Mesenchymal stem cell (in vitro differentiated cells and primary cell): ENCODE data around the gene BNIP3.

ENCODE experiments used
- DNase-seq: peaks from one replicate; pipeline ENCODE4 v3.0.0-alpha.2; 2013
- H2AFZ ChIP-seq: one replicate; pipeline ENCODE4 v1.6.1; 2013; ENCODE audit warnings: low read depth, mild to moderate bottlenecking, control low read depth, inconsistent platforms, low read length, moderate library complexity
- H2AK5ac ChIP-seq: 2 replicates; pipeline ENCODE4 v1.6.1; 2013; ENCODE audit warnings: low read length, moderate library complexity, mild to moderate bottlenecking, inconsistent platforms; ENCODE audit not compliant: severe bottlenecking
- H2BK120ac ChIP-seq: one replicate; pipeline ENCODE4 v1.6.1; 2013; ENCODE audit warnings: low read depth, mild to moderate bottlenecking, inconsistent platforms, low read length, moderate library complexity
- H2BK12ac ChIP-seq, 2 experiments: one replicate each; pipeline ENCODE4 v1.6.1; 2013; ENCODE audit warnings: inconsistent platforms in 2 of 2, low read length in 2 of 2, mild to moderate bottlenecking in 2 of 2, moderate library complexity in 2 of 2, control low read depth in 1 of 2
- H2BK15ac ChIP-seq: one replicate; pipeline ENCODE4 v1.6.1; 2013; ENCODE audit warnings: mild to moderate bottlenecking, low read depth, inconsistent platforms; ENCODE audit not compliant: poor library complexity, severe bottlenecking
- H2BK5ac ChIP-seq: 2 replicates; pipeline ENCODE4 v1.6.1; 2013; ENCODE audit warnings: low read depth, mild to moderate bottlenecking, low read length, control low read depth, inconsistent platforms; ENCODE audit not compliant: poor library complexity, severe bottlenecking
- H3K14ac ChIP-seq, 2 experiments: one replicate each; pipeline ENCODE4 v1.6.1; 2013; ENCODE audit warnings: inconsistent platforms in 2 of 2, low read length in 2 of 2, control low read depth in 1 of 2, mild to moderate bottlenecking in 1 of 2, moderate library complexity in 1 of 2
- H3K18ac ChIP-seq, 2 experiments: one replicate each; pipeline ENCODE4 v1.6.1; 2013; ENCODE audit warnings: inconsistent platforms in 2 of 2, low read length in 2 of 2, control low read depth in 1 of 2, low read depth in 1 of 2, mild to moderate bottlenecking in 1 of 2
- H3K23ac ChIP-seq, 2 experiments: one replicate each; pipeline ENCODE4 v1.6.1; 2013; ENCODE audit warnings: inconsistent platforms in 2 of 2, low read length in 2 of 2, mild to moderate bottlenecking in 2 of 2, moderate library complexity in 2 of 2, control low read depth in 1 of 2
- H3K27ac ChIP-seq: 2 replicates; pipeline ENCODE4 v1.5.1; 2013; ENCODE audit warnings: mild to moderate bottlenecking, moderate library complexity, low read length, control low read depth, inconsistent platforms; ENCODE audit not compliant: poor library complexity, severe bottlenecking
- H3K27me3 ChIP-seq, 2 experiments: 2 replicates each; pipeline versions ENCODE4 v1.6.1 to v1.7.0; 2013; ENCODE audit warnings: low read length in 2 of 2, mild to moderate bottlenecking in 2 of 2, moderate library complexity in 2 of 2, control low read depth in 1 of 2, inconsistent platforms in 1 of 2; ENCODE audit not compliant: control insufficient read depth in 1 of 2, insufficient read depth in 1 of 2
- H3K36me3 ChIP-seq, 2 experiments: 2 replicates each; pipeline versions ENCODE4 v1.6.1 to v1.7.0; 2013; ENCODE audit warnings: low read length in 2 of 2, control low read depth in 1 of 2, inconsistent platforms in 1 of 2, low read depth in 1 of 2, mild to moderate bottlenecking in 1 of 2; ENCODE audit not compliant: insufficient read depth in 2 of 2, control insufficient read depth in 1 of 2
- H3K4ac ChIP-seq, 2 experiments: one replicate each; pipeline ENCODE4 v1.6.1; 2013; ENCODE audit warnings: inconsistent platforms in 2 of 2, low read length in 2 of 2, mild to moderate bottlenecking in 2 of 2, moderate library complexity in 2 of 2, control low read depth in 1 of 2, low read depth in 1 of 2
- H3K4me1 ChIP-seq: 2 replicates; pipeline ENCODE4 v1.6.1; 2013; ENCODE audit warnings: low read depth, low read length, control low read depth; ENCODE audit not compliant: control insufficient read depth, insufficient read depth
- H3K4me2 ChIP-seq: 2 replicates; pipeline ENCODE4 v1.6.1; 2013; ENCODE audit warnings: low read length, mild to moderate bottlenecking, inconsistent platforms; ENCODE audit not compliant: poor library complexity, severe bottlenecking
- H3K4me3 ChIP-seq, 2 experiments: 2 replicates each; pipeline versions ENCODE4 v1.5.1 to v1.7.0; 2013; ENCODE audit warnings: low read length in 2 of 2, mild to moderate bottlenecking in 2 of 2, control low read depth in 1 of 2, low read depth in 1 of 2; ENCODE audit not compliant: insufficient read depth in 1 of 2
- H3K79me1 ChIP-seq: replicated peaks from 2 replicates; pipeline ENCODE4 v1.6.1; 2013; ENCODE audit warnings: mild to moderate bottlenecking, control low read depth, low read length, inconsistent platforms; ENCODE audit not compliant: poor library complexity, severe bottlenecking
- H3K9ac ChIP-seq: 2 replicates; pipeline ENCODE4 v1.7.0; 2013; ENCODE audit warnings: mild to moderate bottlenecking, low read length, moderate library complexity
- H3K9me3 ChIP-seq: 2 replicates; pipeline ENCODE4 v1.7.0; 2013; ENCODE audit warnings: mild to moderate bottlenecking, low read length; ENCODE audit not compliant: control insufficient read depth
- H4K8ac ChIP-seq: one replicate; pipeline ENCODE4 v1.6.1; 2013; ENCODE audit warnings: inconsistent platforms, mild to moderate bottlenecking, low read length, moderate library complexity
- H4K91ac ChIP-seq: one replicate; pipeline ENCODE4 v1.6.1; 2013; ENCODE audit warnings: mild to moderate bottlenecking, low read length, inconsistent platforms
- WGBS: methylation state at CpG from one replicate; pipeline ENCODE4 v1.1.7; 2013; ENCODE audit warnings: mixed read lengths; 5-methylcytosine and 5-hydroxymethylcytosine counted together

Gene BNIP3

GRCh38 chr10:132011445-132011844 lies 29.7 kb upstream of the BNIP3 start:
- DNase-seq, result no peak
- Histone ChIP-seq H3K18ac (no peak overlapping the region), H3K4me2 (no peak overlapping the region), H3K14ac (no peak overlapping the region), H3K9me3 (no peaks in the 10 kb centered on the region), H3K36me3 (no peaks in the 10 kb centered on the region), H2BK15ac (no peak overlapping the region), H3K27me3 (peaks cover 0 to 3% of the 10 kb centered on the region in 2 experiments), H2BK120ac (no peak overlapping the region), H4K8ac (no peak overlapping the region), H3K4me3 (no peak overlapping the region), H3K4me1 (no peaks in the 10 kb centered on the region), H2BK5ac (no peak overlapping the region), H3K4ac (no peak overlapping the region), H2AFZ (no peak overlapping the region), H4K91ac (no peak overlapping the region), H3K27ac (no peak overlapping the region), H3K9ac (no peak overlapping the region), H3K23ac (no peak overlapping the region), H3K79me1 (no peaks in the 10 kb centered on the region), H2BK12ac (no peak overlapping the region), H2AK5ac (no peak overlapping the region)
- 97% methylated on average over 1 of the region's 1 CpG for WGBS

GRCh38 chr10:132011024-132011423 lies 29.3 kb upstream of the BNIP3 start:
- no peak for DNase-seq
- Histone ChIP-seq H2BK15ac (no peak overlapping the region), H3K18ac (no peak overlapping the region), H4K8ac (no peak overlapping the region), H2AK5ac (no peak overlapping the region), H2BK12ac (no peak overlapping the region), H3K4me3 (no peak overlapping the region), H3K79me1 (no peaks in the 10 kb centered on the region), H3K9ac (peak overlapping the region; percentile 27), H3K4me2 (no peak overlapping the region), H2BK5ac (no peak overlapping the region), H2BK120ac (no peak overlapping the region), H3K27me3 (peaks cover 0 to 3% of the 10 kb centered on the region in 2 experiments), H3K4ac (no peak overlapping the region), H3K9me3 (no peaks in the 10 kb centered on the region), H3K14ac (no peak overlapping the region), H3K23ac (no peak overlapping the region), H3K4me1 (no peaks in the 10 kb centered on the region), H4K91ac (no peak overlapping the region), H2AFZ (no peak overlapping the region), H3K36me3 (no peaks in the 10 kb centered on the region), H3K27ac (no peak overlapping the region)
- 76% methylated on average over 4 of the region's 6 CpGs for whole genome bisulfite sequencing

GRCh38 chr10:132010483-132010882 lies 28.8 kb upstream of the BNIP3 start:
- Histone ChIP-seq H2AK5ac (no peak overlapping the region), H3K36me3 (no peaks in the 10 kb centered on the region), H2BK15ac (no peak overlapping the region), H3K4ac (no peak overlapping the region), H3K27me3 (peaks cover 0 to 3% of the 10 kb centered on the region in 2 experiments), H3K9me3 (no peaks in the 10 kb centered on the region), H2BK12ac (no peak overlapping the region), H3K23ac (no peak overlapping the region), H3K79me1 (no peaks in the 10 kb centered on the region), H3K9ac (peak overlapping the region; percentile 27), H3K4me2 (no peak overlapping the region), H3K4me1 (no peaks in the 10 kb centered on the region), H4K91ac (no peak overlapping the region), H2BK120ac (no peak overlapping the region), H3K14ac (no peak overlapping the region), H3K18ac (no peak overlapping the region), H2BK5ac (no peak overlapping the region), H2AFZ (no peak overlapping the region), H3K4me3 (no peak overlapping the region), H3K27ac (no peak overlapping the region), H4K8ac (no peak overlapping the region)
- 94% methylated on average over 2 of the region's 2 CpGs for WGBS
- DNase-seq, result no peak

GRCh38 chr10:132009575-132009974 lies 27.9 kb upstream of the BNIP3 start:
- H3K9ac ChIP-seq, result no peak overlapping the region
- DNase-seq, result no peak
- no peak overlapping the region for H3K4me3 ChIP-seq
- no peak overlapping the region for H2BK15ac ChIP-seq
- H3K23ac ChIP-seq, result no peak overlapping the region
- no peak overlapping the region for H3K4me2 ChIP-seq
- H3K79me1 ChIP-seq, result no peaks in the 10 kb centered on the region
- no peaks in the 10 kb centered on the region for H3K9me3 ChIP-seq
- no peak overlapping the region for H2BK12ac ChIP-seq
- H3K4me1 ChIP-seq, result no peaks in the 10 kb centered on the region
- no peak overlapping the region for H2AFZ ChIP-seq
- no peak overlapping the region for H3K18ac ChIP-seq
- H3K27me3 ChIP-seq, result peaks cover 0 to 3% of the 10 kb centered on the region in 2 experiments
- H3K36me3 ChIP-seq, result no peaks in the 10 kb centered on the region
- 48% methylated on average over 3 of the region's 3 CpGs for WGBS
- H3K14ac ChIP-seq, result no peak overlapping the region
- H2AK5ac ChIP-seq, result no peak overlapping the region
- no peak overlapping the region for H3K27ac ChIP-seq
- H2BK5ac ChIP-seq, result no peak overlapping the region
- no peak overlapping the region for H2BK120ac ChIP-seq
- no peak overlapping the region for H3K4ac ChIP-seq
- H4K8ac ChIP-seq, result no peak overlapping the region
- H4K91ac ChIP-seq, result no peak overlapping the region
